ENCODE measurements around the gene ZSCAN25. TPM values are rescaled to one million over a fixed set of nuclear protein-coding genes. Genes with fewer than 3 reads are reported as not detected.
"Not testable (repeated sequence)": the region's sequence is repeated elsewhere in the genome, so short reads cannot be mapped to it uniquely, and the experiment has no call there.

The ZSCAN25 gene
- total RNA-seq, 1 donor from 2014 or later = 12.3 TPM

GRCh38 chr7:99627513-99627912 lies 10.8 kb downstream of the ZSCAN25 start:
- Histone ChIP-seq H3K4me1 (peaks cover 7% of the 10 kb centered on the region), H3K9me3 (no peaks in the 10 kb centered on the region), H3K27me3 (no peaks in the 10 kb centered on the region), H3K36me3 (peaks cover 0 to 73% of the 10 kb centered on the region in 2 donors), H3K4me3 (no peak overlapping the region), H3K27ac (no peak overlapping the region)
- DNase-seq (ENCODE audit: extremely low spot score in 2 of 2) = no peak
- TF ChIP-seq CTCF (IDR thresholded peaks at IDR 0.05) (no peak), POLR2A (IDR thresholded peaks at IDR 0.05) (no peak), POLR2AphosphoS5 (IDR thresholded peaks at IDR 0.05; ENCODE audit: insufficient read depth in 1 of 2, low read depth in 1 of 2) (no peak)
- intact Hi-C loops (cut with DNase I) = no loop called here

- H3K27me3 ChIP-seq = no peaks in the 10 kb centered on the region
- no peak for DNase-seq (ENCODE audit: extremely low spot score in 2 of 2)
- no peak overlapping the region for H3K27ac ChIP-seq
- H3K9me3 ChIP-seq = no peaks in the 10 kb centered on the region
- intact Hi-C loops (cut with DNase I) = no loop called here
- TF ChIP-seq CTCF (IDR thresholded peaks at IDR 0.05) = no peak
- no peak for TF ChIP-seq POLR2AphosphoS5 (IDR thresholded peaks at IDR 0.05; ENCODE audit: insufficient read depth in 1 of 2, low read depth in 1 of 2)
- no peak for TF ChIP-seq POLR2A (IDR thresholded peaks at IDR 0.05)
- no peaks in the 10 kb centered on the region for H3K4me1 ChIP-seq
- peaks cover 0 to 61% of the 10 kb centered on the region in 2 donors for H3K36me3 ChIP-seq
- no peak overlapping the region for H3K4me3 ChIP-seq
These were observed 12.0 kb downstream of the ZSCAN25 start for GRCh38 chr7:99628471-99629465.

- intact Hi-C loops (cut with DNase I) = no loop called here
- Histone ChIP-seq H3K4me1 (no peaks in the 10 kb centered on the region), H3K36me3 (peaks cover 0 to 52% of the 10 kb centered on the region in 2 donors), H3K27ac (no peak overlapping the region), H3K27me3 (no peaks in the 10 kb centered on the region), H3K4me3 (no peak overlapping the region), H3K9me3 (no peaks in the 10 kb centered on the region)
- no peak for DNase-seq (ENCODE audit: extremely low spot score in 2 of 2)
- no peak for TF ChIP-seq CTCF (IDR thresholded peaks at IDR 0.05)
These were observed 12.9 kb downstream of the ZSCAN25 start for GRCh38 chr7:99629643-99630042.

GRCh38 chr7:99631295-99632109 lies 14.8 kb downstream of the ZSCAN25 start:
- no peak for DNase-seq (ENCODE audit: extremely low spot score in 2 of 2)
- intact Hi-C loops (cut with DNase I) = no loop called here

GRCh38 chr7:99637414-99637813 lies 20.7 kb downstream of the ZSCAN25 start:
- H3K36me3 ChIP-seq; H3K27ac ChIP-seq; intact Hi-C loops (cut with DNase I); H3K4me1 ChIP-seq; H3K4me3 ChIP-seq; H3K27me3 ChIP-seq; H3K9me3 ChIP-seq; DNase-seq (ENCODE audit: extremely low spot score in 2 of 2): not testable (repeated sequence)

More at GRCh38 chr7:99631295-99632109, 14.8 kb downstream of the ZSCAN25 start:
- no peaks in the 10 kb centered on the region for H3K27me3 ChIP-seq
- H3K36me3 ChIP-seq = peaks cover 0 to 37% of the 10 kb centered on the region in 2 donors
- H3K4me3 ChIP-seq = no peak overlapping the region
- TF ChIP-seq CTCF (IDR thresholded peaks at IDR 0.05) (no peak), POLR2AphosphoS5 (IDR thresholded peaks at IDR 0.05; ENCODE audit: insufficient read depth in 1 of 2, low read depth in 1 of 2) (no peak), POLR2A (IDR thresholded peaks at IDR 0.05) (no peak)
- H3K4me1 ChIP-seq = no peaks in the 10 kb centered on the region
- H3K9me3 ChIP-seq = no peaks in the 10 kb centered on the region
- H3K27ac ChIP-seq = no peak overlapping the region

Measured in vagina (tissue), 2 donors.